GM18519 (cell line): ENCODE results near the gene TH.

Source experiments
- ATAC-seq: cut with Tn5 transposase; IDR thresholded peaks from one replicate; pipeline ENCODE4 v1.9.1; 2021; ENCODE audit warnings: mild to moderate bottlenecking, moderate library complexity; ENCODE audit not compliant: unreplicated experiment, low FRiP score

The TH gene

DNA sequence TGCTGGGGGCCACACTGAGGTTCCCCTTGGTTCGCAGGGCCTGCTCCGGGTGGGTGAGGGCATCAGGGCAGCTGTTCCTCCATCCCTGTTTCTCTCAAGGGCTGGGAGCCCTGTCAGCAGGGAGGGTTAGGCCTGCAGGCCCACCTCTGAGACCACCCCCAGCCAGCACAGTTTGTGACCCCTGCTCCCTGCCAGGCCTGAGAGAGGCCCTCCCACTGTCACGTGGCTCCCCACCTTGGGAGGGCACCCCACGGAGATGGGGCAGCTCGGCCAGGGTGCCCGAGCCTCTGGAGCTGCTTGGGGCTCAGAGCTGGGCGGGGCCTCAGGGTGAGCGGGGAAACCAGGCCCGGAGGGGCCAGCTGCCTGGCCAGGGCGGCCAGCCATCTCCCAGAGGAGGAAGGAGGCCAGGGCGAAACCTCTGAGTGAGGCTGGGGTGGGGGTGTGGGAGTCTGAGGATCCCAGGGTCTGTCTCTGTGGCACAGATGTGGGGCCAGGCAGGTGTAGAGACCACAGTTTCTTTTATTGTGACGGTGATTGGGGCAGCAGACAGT lies 8.1 kb downstream of the TH start:
- no peak for ATAC-seq

- ATAC-seq, result no peak
These were observed 10.8 kb downstream of the TH start, which contains the start of gene INS for GRCh38 chr11:2160736-2161259. Gene INS, minus strand, starts transcription at chr11:2161209. Its CDS starts 238 bp downstream, at chr11:2160971.

DNA sequence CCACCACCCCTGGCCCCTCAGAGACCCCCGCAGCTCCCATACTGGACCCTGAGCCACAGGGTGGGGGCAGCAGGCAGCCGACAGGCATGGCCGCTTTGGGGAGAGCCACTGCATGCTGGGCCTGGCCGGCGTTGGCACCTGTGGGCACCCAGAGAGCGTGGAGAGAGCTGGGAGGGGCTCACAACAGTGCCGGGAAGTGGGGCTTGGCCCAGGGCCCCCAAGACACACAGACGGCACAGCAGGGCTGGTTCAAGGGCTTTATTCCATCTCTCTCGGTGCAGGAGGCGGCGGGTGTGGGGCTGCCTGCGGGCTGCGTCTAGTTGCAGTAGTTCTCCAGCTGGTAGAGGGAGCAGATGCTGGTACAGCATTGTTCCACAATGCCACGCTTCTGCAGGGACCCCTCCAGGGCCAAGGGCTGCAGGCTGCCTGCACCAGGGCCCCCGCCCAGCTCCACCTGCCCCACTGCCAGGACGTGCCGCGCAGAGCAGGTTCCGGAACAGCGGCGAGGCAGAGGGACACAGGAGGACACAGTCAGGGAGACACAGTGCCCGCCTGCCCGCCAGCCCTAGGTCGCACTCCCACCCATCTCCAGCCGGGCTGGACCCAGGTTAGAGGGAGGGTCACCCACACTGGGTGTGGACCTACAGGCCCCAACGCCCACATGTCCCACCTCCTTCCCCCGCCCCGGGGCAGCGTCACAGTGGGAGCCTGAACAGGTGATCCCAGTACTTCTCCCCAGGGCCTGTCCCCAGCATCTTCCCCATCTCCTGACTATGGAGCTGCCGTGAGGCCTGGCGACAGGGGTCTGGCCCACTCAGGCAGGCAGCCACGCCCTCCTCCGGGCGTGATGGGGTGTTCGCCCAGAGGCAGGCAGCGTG lies 11.8 kb downstream of the TH start:
- ATAC-seq, result no peak

DNA sequence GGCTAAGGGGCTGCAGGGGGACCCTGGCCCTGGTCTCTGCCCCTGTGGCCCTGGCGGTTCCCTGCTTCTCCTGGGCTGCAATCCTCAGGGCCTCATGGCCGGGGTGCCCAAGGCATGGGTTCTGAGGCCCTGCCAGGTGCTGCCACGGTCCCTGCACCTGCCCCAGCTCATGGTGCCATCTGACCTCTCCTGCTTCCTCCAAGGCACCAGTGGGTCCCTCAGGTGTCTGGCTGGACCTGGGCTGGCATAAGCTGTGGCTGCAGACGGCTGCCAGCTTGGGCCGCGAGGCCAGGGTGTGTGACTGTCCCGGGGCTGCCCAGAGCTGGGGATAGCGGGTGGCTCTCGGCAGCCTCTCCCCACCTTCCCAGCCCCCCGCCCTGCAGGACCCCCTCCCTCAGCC lies 12.6 kb downstream of the TH start:
- ATAC-seq, result no peak

DNA sequence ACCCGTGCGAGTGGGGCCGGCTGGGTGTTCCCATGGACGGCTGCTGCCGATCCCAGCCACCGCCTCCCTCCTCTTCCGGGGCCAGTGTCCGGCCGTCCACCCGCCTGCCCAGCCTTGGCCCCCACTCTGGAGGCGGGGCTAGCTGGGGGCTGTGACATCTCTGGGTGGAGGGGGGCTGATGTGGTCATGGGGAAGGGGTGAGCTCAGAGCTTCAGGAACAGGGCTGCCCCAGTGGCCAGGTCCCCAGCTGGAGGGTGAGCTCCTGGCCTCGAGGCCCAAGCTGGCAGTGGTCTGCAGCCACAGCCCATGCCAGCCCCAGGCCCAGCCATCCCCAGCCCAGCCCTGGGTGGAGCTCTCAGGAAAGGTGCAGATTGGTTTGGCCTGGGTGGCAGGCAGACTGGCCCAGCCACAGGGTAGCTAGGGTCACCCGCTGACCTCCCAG lies 13.3 kb downstream of the TH start:
- no peak for ATAC-seq

GRCh38 chr11:2157294-2158040 lies 14.1 kb downstream of the TH start:
- ATAC-seq, result no peak

GRCh38 chr11:2156416-2157182 lies 15.0 kb downstream of the TH start:
- ATAC-seq, result no peak

DNA sequence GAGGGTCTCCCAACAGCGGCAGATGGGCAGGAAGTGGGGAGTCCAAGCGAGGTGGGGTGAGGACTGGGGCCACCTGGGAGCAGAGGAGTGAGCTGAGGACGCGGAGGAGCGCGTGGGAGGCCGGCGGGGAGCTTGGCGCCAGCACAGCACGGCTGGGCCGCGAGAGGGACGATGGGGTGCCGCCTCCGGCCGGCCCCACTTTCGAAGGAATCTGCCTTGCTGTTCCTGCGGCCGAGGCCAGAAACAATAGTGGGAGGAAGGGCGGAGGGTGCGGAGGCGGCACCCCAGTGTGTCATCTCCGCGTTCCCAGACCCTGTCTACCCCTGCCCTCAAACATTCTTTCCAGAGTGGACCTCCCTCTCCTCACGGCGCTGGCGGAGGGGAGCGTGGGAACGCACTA lies 16.1 kb downstream of the TH start:
- no peak for ATAC-seq

- ATAC-seq, result no peak
These were observed 16.7 kb downstream of the TH start for GRCh38 chr11:2154889-2155288.

DNA sequence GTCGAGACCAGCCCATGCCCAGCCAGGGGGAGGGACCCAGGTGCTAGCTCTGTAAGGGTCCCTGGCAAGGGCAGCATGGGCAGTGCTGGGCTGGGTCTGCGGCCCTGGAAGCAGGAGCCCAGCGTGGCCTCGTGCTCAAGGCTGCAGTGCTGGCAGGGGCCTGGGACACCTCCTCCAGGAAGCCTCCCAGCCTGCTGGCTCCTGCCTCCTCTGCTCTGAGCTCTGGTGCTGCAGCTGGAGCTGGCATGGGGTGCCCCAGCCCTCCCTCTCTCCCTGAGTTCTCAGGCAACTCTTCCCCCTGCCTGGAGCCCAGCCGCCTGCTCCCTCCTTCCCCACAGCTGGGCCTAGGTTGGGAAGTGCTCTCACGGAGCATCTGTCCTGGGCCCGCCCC lies 17.4 kb downstream of the TH start:
- ATAC-seq, result no peak

DNA sequence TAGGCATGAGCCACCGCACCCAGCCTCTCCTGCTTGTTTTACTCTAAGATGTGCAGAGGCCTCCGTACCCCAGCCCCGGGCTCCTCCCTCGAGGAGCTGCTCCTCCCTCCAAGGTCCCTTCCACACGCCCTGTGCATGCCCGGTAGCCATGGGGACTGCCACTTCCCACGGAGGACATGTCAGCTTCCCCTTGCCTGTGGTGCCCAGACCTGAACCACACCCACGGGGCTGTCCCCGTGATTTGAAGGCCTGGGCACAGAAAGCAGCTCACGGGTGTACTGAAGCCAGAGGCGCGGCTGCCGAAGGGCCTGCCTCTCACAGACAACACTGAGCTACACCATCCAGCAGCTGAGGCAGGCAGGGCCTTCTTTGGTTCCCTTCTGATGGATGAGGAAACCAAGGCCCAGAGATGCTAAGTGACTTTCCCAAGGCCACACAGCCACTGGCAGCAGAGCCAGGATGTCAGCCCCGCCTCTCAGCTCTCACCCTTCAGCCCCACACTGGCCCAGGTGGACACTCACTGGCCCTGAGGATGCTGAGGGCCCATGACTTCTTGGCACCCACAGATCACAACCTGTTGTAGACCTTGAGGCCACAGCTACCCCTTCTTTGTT lies 17.9 kb downstream of the TH start:
- no peak for ATAC-seq

GRCh38 chr11:2151500-2152257 lies 19.9 kb downstream of the TH start:
- ATAC-seq, result no peak

DNA sequence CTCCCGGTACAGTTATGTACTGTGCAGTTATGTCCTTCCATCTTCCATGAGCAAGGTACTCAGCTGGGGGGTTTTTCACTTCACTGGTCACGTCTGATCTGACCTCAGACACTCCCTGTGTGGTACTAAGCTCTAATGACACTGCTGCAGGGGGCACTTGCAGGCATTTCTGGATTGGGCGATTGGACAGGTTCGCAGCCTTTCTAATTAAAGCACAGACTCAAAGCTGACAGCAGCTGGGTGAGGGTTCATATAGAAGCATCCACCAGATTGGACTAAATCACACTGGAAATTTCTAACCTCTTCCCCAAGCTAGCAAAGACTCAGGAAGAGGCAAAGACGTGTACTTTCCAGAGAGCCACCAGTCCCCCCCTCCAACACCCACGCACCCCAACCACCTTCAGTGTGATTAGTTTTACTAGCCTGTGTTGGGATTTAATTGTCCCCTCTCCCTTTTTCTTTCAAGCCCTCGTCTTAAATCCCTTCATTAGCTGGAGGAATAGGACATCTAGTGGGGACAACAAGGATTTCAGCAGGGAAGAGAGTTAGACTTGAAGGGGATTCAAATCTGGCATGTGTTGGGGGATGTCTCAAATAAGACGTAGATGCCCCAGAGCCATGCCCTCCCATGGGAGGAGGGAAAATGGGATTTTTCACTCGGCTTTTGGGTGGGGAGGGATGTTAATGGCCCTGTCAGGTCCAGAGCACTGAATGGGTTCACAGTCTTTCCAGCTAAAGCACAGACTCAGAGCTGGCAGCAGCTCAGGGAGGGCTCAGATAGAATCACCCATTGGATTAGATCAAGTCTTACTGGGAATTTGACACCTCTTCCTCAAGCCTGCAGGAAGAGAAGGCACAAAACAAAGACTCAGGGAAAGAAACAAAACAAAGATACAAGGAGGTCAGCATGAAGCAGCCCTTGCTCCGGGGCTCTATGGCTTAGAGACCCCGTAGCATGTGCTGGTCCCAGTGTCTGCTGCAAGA lies 21.5 kb downstream of the TH start:
- ATAC-seq, result no peak

DNA sequence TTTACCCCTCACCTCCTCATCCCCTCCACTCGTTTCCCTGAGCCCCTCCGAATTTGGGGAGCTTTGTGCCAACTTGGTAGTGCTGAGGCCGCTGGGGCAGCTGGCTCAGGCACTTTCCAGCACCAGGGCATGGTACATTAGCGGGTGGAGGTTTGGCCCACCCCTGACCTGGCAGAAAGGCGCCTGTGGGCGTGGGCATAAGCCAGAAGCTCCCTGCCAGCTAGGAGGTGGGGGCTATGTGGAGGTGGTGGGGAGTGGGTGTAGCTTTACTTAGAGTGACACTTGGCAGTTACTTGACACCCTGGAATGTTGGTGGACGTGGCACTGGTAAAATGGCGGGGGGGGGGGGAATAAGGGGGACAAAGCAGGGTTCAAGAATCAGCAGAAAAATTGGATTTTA lies 22.2 kb downstream of the TH start:
- no peak for ATAC-seq

DNA sequence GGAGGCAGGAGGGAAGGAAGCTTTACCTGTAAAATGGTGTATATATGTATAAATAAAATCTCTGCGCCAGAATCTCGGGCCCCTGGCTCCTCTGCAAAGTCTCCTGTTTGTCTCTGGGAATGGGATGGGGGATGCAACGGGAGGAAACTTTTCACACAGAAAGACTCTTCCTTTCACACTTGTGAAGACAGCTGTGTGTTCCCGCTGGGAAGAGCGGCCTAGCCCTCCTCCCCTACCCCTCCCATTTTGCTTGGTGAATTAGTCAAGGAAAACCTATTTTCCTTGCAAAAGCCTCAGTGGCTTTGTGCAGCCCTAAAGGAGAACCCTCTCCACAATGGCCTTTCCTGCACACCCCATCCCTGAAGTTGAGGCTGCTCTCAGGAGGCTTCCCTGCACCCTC lies 23.0 kb downstream of the TH start:
- no peak for ATAC-seq

DNA sequence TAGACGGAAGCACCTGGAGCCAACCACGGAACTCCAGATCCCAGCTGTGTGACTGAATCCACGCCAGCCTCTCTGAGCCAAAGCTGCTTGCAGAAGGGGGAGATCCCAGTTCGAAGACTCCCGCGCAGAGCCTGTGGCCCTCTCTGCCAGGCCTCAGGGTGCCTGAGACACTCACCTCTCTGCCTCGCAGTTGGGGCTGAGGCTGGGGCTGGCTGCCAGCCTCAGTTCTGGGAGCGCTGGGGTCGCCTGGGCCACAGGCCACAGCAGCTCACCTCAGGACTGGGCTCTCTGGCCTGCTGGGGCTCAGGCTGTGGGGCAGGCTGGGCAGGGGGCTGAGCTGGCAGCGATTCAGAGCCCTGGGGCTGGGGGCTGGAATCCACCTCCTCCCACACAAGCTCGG lies 24.2 kb downstream of the TH start:
- no peak for ATAC-seq

DNA sequence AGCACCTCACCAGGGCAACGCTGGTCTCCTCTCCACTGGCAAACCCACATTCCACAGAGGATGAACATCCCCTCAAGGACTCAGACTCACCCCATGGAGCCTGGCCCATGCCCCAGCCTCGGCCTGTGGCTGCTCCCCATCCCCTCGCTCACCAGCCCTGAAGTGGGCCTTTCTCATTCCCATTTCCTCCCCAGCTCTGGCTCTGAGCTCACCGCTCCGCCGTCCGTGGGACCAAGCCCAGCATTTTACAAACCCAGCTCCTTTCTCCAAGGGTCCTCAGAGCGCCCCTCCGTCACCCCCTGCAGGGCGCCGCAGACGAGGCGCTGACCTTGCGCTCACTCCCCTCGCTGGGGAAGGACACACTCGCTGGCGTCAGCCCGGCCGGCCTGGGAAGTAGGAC lies 25.6 kb downstream of the TH start:
- no peak for ATAC-seq

- no peak for ATAC-seq
These were observed 26.9 kb downstream of the TH start for GRCh38 chr11:2144544-2145248.
